Heart left ventricle (tissue), 13 donors: ENCODE results near the gene CFL1.

Experiments used
- POLR2A ChIP-seq, 2 donors: fragments of 450-650 bp; IDR thresholded peaks; one replicate each; pipeline ENCODE4 v1.6.1; 2017; ENCODE audit warnings: antibody characterized with exemption in 2 of 2, mild to moderate bottlenecking in 2 of 2, moderate library complexity in 2 of 2
- TF ChIP-seq, protein P1 (sequence below), 12 donors: fragments of 200-600 bp; sonication (generic) in 4 of 12; IDR thresholded peaks; one replicate each; pipeline versions ENCODE4 v1.5.0 to v1.8.0; 2018 to 2022; ENCODE audit warnings: antibody characterized with exemption in 12 of 12, mild to moderate bottlenecking in 5 of 12
- donor health status: ischemic (EF 13 %, LVEDD 7.1; RV severe dilation, severe dysfunction).
- donor health status: DM: no; HTN: yes; CAD: no.
- donor health status: DM: no; HTN: no; CAD: no.
- donor health status: ischemic (EF 25% LVEDD 6.9; RV normal size, moderate dysfunction).
- donor health status: ischemic (EF 25% LVEDD 5.7; RV mildly dilated, moderate dysfunction).
- donor health status: ischemic (EF 35%, LVEDD 5.7; RV mildly dilated, moderate dysfunction).
- donor health status: nonischemic (EF 11% LVEDD 7.7; RV severe dilation, severe dysfunction).
- donor health status: DM: yes; HTN: yes; CAD: no.
- donor health status: PGD.
- donor health status: ischemic (EF 29% LVEDD 5.4; RV normal size, mild dysfunction).
- donor health status: nonischemic (EF 23%, LVEDD 6.1; RV moderate dilation, normal function).

DNA sequence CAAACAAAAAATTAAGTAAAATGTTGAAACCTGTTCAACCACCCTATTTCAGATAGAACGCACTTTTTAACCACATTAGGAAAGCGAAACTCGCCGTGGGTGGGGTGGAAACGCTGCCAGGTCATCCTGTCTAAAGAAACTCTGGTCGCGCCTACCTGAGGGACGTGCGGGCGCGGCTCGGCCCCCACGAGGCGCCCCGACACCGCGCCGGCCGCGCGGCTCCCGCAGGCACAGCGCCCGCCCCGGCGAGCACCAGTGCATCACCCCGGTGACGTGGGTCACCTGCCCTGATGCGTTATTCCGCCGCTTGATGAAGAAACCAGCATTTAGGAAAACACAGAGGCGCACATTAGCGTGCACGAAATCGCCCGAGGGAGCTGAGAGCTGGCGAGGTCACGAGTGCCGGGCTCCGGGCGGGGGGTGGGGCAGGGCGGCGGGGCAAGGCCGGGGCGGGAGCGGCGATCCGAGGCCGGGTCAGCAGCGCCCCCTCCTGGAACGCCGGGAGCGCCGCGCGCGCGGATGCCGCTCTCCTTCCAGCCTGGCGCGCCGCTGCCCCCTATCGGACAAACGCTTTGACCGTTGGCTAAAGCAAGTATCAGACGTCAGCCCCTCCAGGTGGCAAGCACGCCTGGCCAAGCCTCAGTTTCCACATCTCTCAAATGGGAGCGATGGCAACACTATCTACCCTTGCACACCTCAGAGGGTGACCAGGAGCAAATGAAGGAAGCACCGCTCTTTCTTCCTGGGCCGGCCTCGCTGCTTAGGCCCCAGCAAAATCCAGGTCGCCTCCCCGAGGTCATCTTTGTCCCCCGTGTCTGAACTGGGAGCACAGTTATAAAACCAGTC is 39.9 kb downstream of the CFL1 start:
- TF ChIP-seq, protein P1, sequence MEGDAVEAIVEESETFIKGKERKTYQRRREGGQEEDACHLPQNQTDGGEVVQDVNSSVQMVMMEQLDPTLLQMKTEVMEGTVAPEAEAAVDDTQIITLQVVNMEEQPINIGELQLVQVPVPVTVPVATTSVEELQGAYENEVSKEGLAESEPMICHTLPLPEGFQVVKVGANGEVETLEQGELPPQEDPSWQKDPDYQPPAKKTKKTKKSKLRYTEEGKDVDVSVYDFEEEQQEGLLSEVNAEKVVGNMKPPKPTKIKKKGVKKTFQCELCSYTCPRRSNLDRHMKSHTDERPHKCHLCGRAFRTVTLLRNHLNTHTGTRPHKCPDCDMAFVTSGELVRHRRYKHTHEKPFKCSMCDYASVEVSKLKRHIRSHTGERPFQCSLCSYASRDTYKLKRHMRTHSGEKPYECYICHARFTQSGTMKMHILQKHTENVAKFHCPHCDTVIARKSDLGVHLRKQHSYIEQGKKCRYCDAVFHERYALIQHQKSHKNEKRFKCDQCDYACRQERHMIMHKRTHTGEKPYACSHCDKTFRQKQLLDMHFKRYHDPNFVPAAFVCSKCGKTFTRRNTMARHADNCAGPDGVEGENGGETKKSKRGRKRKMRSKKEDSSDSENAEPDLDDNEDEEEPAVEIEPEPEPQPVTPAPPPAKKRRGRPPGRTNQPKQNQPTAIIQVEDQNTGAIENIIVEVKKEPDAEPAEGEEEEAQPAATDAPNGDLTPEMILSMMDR (IDR thresholded peaks at IDR 0.05): peak in 11 of 12 donors; percentile 98 to 100 (median 100)
- TF ChIP-seq POLR2A (IDR thresholded peaks at IDR 0.05): no peak
